ENCODE data around the gene BNC2.
"Not testable (repeated sequence)": the region's sequence is repeated elsewhere in the genome, so short reads cannot be mapped to it uniquely, and the experiment has no call there.

BNC2 gene

DNA sequence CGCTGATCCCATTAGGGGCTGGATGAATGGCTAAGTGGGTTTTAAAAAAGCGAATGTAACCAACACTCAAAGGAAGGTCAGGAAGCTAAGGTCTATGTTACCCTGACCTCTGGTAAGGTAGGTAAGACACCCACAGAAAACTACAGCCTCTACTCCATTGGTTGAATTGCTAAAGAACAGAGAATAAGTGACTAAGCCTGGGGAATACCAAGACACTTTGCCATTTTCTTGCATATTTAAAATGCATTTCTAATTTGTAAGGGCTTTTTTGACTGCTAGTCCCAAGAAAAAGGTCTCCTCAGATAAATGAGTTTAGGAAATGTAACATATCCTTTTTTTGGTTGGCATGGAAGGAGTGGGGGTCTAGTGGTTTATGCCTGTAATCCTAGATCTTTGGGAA is 368.7 kb downstream of the BNC2 start:
- Histone ChIP-seq H3K27ac (ENCODE audit: low read length) (no peak overlapping the region), H3K4me1 (ENCODE audit: control insufficient read depth, low read depth, low read length) (no peaks in the 10 kb centered on the region), H3K9me3 (ENCODE audit: control insufficient read depth, low read depth, low read length) (no peaks in the 10 kb centered on the region), H3K36me3 (ENCODE audit: control insufficient read depth, low read depth, low read length) (no peaks in the 10 kb centered on the region), H3K9ac (ENCODE audit: low read length) (no peak overlapping the region), H3K27me3 (ENCODE audit: control insufficient read depth, insufficient read depth, low read length) (no peaks in the 10 kb centered on the region), H3K4me3 (ENCODE audit: low read length) (no peak overlapping the region)

DNA sequence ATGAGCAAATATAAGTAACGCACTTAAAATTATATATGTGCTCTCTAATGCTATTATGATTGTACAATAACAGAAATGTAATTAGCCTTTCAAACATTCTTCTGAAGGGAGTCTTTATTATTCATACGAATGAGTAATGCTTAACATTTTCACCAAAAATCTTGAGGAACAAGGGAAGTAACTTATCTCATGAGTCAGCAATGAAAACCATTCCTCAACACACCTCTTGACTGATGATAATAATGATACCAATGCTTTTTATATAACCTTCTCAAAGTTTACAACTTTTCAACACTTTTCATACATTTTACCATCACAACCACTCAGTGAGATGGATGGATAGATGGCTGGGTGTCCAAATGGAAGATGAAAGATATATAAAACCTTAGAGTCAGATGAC is 369.3 kb downstream of the BNC2 start:
- no peaks in the 10 kb centered on the region for H3K4me1 ChIP-seq (ENCODE audit: control insufficient read depth, low read depth, low read length)
- H3K27ac ChIP-seq (ENCODE audit: low read length) = no peak overlapping the region
- H3K9ac ChIP-seq (ENCODE audit: low read length) = no peak overlapping the region
- H3K36me3 ChIP-seq (ENCODE audit: control insufficient read depth, low read depth, low read length) = no peaks in the 10 kb centered on the region
- no peaks in the 10 kb centered on the region for H3K9me3 ChIP-seq (ENCODE audit: control insufficient read depth, low read depth, low read length)
- no peaks in the 10 kb centered on the region for H3K27me3 ChIP-seq (ENCODE audit: control insufficient read depth, insufficient read depth, low read length)
- H3K4me3 ChIP-seq (ENCODE audit: low read length) = no peak overlapping the region

DNA sequence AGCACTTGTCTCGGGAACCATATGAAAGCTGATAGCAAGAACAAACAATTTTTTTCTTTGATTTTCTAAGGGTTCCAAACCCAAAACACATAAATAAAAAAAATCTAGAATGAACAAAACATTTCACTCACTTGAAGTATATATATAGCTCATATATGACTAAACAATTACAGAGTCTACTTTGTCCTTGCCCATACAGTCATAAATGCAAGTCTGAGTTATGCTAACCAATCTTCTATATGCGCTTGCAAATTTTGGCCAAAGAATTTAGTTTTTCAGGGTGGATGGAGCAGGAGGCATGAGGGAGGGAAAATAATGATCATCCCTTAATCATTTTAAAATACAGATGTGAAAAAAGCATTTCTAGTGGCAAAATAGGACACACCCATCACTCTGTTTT is 370.1 kb downstream of the BNC2 start:
- H3K4me1 ChIP-seq (ENCODE audit: control insufficient read depth, low read depth, low read length) = no peaks in the 10 kb centered on the region
- H3K27ac ChIP-seq (ENCODE audit: low read length) = no peak overlapping the region
- H3K9ac ChIP-seq (ENCODE audit: low read length) = no peak overlapping the region
- no peaks in the 10 kb centered on the region for H3K27me3 ChIP-seq (ENCODE audit: control insufficient read depth, insufficient read depth, low read length)
- H3K36me3 ChIP-seq (ENCODE audit: control insufficient read depth, low read depth, low read length) = no peaks in the 10 kb centered on the region
- no peaks in the 10 kb centered on the region for H3K9me3 ChIP-seq (ENCODE audit: control insufficient read depth, low read depth, low read length)
- no peak overlapping the region for H3K4me3 ChIP-seq (ENCODE audit: low read length)

DNA sequence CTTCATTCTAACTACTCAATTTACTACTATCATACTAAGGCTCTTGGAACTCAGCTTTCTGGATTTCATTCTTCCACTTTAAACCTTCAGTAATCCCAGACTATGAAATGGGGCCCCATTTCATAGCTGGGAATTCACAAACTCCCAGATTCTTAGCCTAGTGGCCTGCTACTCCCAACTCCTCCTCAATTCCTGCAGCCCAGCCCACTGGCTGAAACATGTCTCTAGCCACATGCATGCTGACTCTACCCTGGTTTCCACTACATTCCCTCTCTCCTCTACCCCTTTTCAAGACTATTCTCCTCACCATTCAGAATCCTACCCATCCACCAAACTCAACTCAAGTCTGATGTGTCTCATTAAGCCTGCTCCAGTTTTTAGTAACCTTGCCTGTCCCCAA is 370.6 kb downstream of the BNC2 start:
- H3K9ac ChIP-seq (ENCODE audit: low read length) = no peak overlapping the region
- H3K4me3 ChIP-seq (ENCODE audit: low read length) = no peak overlapping the region
- no peaks in the 10 kb centered on the region for H3K36me3 ChIP-seq (ENCODE audit: control insufficient read depth, low read depth, low read length)
- no peaks in the 10 kb centered on the region for H3K4me1 ChIP-seq (ENCODE audit: control insufficient read depth, low read depth, low read length)
- no peaks in the 10 kb centered on the region for H3K27me3 ChIP-seq (ENCODE audit: control insufficient read depth, insufficient read depth, low read length)
- no peaks in the 10 kb centered on the region for H3K9me3 ChIP-seq (ENCODE audit: control insufficient read depth, low read depth, low read length)
- H3K27ac ChIP-seq (ENCODE audit: low read length) = no peak overlapping the region

DNA sequence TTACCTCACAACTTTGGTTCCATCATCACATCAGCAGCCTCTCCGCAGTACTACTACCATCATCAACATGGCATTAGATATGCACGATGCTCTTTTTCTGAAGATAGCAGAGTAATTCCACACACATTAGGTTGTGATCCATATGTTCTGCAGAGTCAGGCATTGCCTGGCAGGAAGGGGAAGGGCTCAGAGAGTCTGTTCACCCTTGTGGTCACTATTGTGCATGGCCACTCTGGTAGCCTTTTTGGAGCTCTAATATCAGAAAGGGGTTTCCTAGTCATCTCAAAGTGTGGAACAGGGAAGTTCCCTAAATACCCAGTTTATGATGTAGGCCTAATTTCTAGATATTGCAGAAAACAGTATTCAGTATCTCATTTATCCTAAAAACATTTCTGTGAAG is 373.6 kb downstream of the BNC2 start:
- H3K9me3 ChIP-seq (ENCODE audit: control insufficient read depth, low read depth, low read length) = no peaks in the 10 kb centered on the region
- no peak overlapping the region for H3K4me3 ChIP-seq (ENCODE audit: low read length)
- no peaks in the 10 kb centered on the region for H3K27me3 ChIP-seq (ENCODE audit: control insufficient read depth, insufficient read depth, low read length)
- H3K27ac ChIP-seq (ENCODE audit: low read length) = no peak overlapping the region
- H3K9ac ChIP-seq (ENCODE audit: low read length) = no peak overlapping the region
- H3K4me1 ChIP-seq (ENCODE audit: control insufficient read depth, low read depth, low read length) = peaks cover 4% of the 10 kb centered on the region
- H3K36me3 ChIP-seq (ENCODE audit: control insufficient read depth, low read depth, low read length) = no peaks in the 10 kb centered on the region

DNA sequence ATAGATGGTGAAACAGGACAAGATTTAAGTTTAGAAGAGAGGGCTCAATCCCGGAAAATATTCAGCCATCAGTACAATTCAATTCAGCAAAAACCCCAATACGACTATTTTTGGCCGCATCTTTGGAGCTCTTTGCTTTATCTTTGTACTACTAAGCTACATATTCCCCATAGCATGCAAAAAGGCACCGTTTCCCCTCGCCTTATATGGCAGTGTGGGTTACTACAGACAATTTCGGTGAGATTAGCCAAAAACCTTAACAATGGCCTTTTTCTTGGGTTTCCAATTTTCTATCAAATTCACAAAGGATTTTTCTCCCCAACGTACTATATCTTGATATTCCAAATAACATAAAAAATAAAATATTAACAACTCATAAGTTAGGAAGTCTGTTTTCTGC is 382.6 kb downstream of the BNC2 start:
- Histone ChIP-seq H3K36me3 (ENCODE audit: control insufficient read depth, low read depth, low read length) (no peaks in the 10 kb centered on the region), H3K27me3 (ENCODE audit: control insufficient read depth, insufficient read depth, low read length) (no peaks in the 10 kb centered on the region), H3K9ac (ENCODE audit: low read length) (no peak overlapping the region), H3K27ac (ENCODE audit: low read length) (no peak overlapping the region), H3K9me3 (ENCODE audit: control insufficient read depth, low read depth, low read length) (no peaks in the 10 kb centered on the region), H3K4me1 (ENCODE audit: control insufficient read depth, low read depth, low read length) (peaks cover 60% of the 10 kb centered on the region), H3K4me3 (ENCODE audit: low read length) (no peak overlapping the region)

DNA sequence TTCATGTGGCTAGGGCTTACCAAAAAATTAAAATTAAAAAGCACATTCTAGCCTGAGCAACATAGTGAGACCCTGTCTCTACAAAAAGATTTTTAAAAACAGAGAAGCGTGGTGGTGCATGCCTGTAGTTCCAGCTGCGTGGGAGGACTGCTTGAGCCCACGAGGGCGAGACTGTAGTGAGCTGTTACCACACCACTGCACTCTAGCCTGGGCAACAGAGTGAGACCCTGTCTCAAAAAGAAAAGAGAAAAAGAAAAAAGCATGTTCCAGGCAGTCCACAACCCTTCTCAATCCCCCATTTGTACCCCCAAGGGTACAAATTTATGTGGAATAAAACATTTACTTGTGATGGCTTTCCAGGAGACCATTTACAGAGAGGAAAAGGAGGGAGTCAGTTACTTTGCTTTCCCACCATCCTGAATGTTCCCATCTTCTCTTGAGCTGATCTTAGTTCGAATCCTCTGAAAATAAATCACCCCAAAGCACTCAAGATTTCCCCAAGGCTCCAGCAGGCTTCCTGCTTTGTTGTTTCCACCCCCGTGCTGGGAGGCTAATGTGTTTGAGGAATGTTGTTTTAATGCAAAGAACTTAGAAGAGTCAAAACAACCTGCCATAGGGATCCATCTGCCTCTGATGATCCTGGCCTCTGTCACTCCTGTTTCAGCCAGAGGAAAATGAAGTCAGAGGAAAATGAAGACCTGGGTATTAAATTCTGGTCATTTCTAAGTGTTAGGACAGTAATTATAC is 384.7 kb downstream of the BNC2 start:
- no peak overlapping the region for H3K9ac ChIP-seq (ENCODE audit: low read length)
- H3K9me3 ChIP-seq (ENCODE audit: control insufficient read depth, low read depth, low read length) = no peaks in the 10 kb centered on the region
- no peak overlapping the region for H3K4me3 ChIP-seq (ENCODE audit: low read length)
- no peaks in the 10 kb centered on the region for H3K27me3 ChIP-seq (ENCODE audit: control insufficient read depth, insufficient read depth, low read length)
- no peak overlapping the region for H3K27ac ChIP-seq (ENCODE audit: low read length)
- peaks cover 53% of the 10 kb centered on the region for H3K4me1 ChIP-seq (ENCODE audit: control insufficient read depth, low read depth, low read length)
- no peaks in the 10 kb centered on the region for H3K36me3 ChIP-seq (ENCODE audit: control insufficient read depth, low read depth, low read length)

DNA sequence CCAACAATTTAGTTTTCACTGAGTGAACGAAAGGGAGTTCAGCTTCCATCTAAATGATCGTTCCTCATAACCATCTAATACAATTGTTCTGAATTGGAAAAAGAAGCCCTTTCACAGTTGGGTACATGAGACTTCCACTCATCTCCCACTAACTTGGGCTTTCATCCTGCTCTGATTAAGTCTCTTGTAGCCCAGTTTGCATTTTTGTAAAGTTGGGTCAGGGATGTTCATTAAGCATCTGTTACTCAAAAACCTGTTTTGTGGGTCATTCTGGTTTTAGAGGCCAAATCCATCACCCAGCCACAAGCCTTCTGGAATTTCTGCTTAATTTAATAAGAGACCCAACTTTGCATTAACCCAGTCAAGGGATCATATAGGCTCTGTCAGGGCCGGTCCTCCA is 385.3 kb downstream of the BNC2 start:
- no peak overlapping the region for H3K4me3 ChIP-seq (ENCODE audit: low read length)
- H3K36me3 ChIP-seq (ENCODE audit: control insufficient read depth, low read depth, low read length) = no peaks in the 10 kb centered on the region
- no peak overlapping the region for H3K27ac ChIP-seq (ENCODE audit: low read length)
- no peaks in the 10 kb centered on the region for H3K9me3 ChIP-seq (ENCODE audit: control insufficient read depth, low read depth, low read length)
- no peak overlapping the region for H3K9ac ChIP-seq (ENCODE audit: low read length)
- peaks cover 52% of the 10 kb centered on the region for H3K4me1 ChIP-seq (ENCODE audit: control insufficient read depth, low read depth, low read length)
- H3K27me3 ChIP-seq (ENCODE audit: control insufficient read depth, insufficient read depth, low read length) = no peaks in the 10 kb centered on the region

DNA sequence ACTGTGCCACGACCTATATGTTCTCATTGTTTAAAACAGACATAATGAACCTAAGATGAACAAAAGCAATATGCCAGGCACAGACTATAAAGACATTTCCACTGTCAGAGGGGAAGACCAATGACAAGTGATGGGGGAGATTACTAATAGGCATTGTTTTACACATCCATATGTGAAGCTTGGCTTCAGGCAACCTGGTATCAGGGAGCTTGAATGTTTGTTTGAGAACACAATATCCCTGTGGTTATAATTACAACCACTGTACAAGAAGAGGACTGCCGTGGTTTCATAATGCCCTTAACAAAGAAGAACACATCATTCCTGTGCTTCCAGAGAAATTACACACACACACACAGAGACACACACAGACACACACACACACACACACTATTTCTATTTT is 385.7 kb downstream of the BNC2 start:
- Histone ChIP-seq H3K9ac (ENCODE audit: low read length) (no peak overlapping the region), H3K27ac (ENCODE audit: low read length) (no peak overlapping the region), H3K9me3 (ENCODE audit: control insufficient read depth, low read depth, low read length) (no peaks in the 10 kb centered on the region), H3K36me3 (ENCODE audit: control insufficient read depth, low read depth, low read length) (no peaks in the 10 kb centered on the region), H3K4me3 (ENCODE audit: low read length) (no peak overlapping the region), H3K4me1 (ENCODE audit: control insufficient read depth, low read depth, low read length) (peaks cover 49% of the 10 kb centered on the region), H3K27me3 (ENCODE audit: control insufficient read depth, insufficient read depth, low read length) (no peaks in the 10 kb centered on the region)

DNA sequence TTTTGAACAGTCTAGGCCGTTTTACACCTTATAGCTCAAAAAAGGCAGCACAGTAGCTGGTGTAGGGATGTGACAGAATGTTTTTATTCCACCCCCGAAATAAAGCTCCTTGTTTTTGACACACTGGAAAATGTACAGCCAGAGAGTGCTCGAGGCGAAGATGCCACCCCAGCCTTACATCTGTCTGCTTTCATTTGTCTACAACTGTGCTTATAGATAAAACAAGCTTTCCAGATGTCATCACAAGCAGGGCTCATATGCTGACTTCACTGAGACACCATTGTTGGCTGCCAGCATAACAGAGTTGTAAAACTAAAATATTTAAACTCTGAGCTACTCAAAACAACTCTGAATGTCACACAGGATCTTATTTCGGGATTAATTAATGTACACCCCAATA is 386.3 kb downstream of the BNC2 start:
- Histone ChIP-seq H3K9me3 (ENCODE audit: control insufficient read depth, low read depth, low read length) (no peaks in the 10 kb centered on the region), H3K9ac (ENCODE audit: low read length) (no peak overlapping the region), H3K4me1 (ENCODE audit: control insufficient read depth, low read depth, low read length) (peaks cover 46% of the 10 kb centered on the region)

DNA sequence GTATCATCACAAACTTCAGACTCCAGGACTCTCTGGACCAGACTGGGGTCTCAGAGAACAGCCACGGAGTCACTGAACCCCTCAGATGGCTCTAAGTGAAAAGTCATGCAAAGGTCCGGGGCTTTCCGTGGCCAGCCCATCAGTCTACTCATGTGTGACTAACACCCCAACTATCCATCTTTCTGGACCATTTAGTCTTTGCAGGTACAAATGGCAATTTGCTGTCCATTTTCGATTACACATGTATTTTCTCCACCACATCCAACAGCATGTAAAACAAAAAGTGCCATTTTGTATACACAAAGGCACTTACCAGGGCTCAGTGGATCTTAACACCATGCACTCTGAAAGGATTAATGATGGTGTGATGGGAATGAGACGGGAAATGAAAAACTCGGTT is 387.7 kb downstream of the BNC2 start:
- Histone ChIP-seq H3K27me3 (ENCODE audit: control insufficient read depth, insufficient read depth, low read length) (no peaks in the 10 kb centered on the region), H3K36me3 (ENCODE audit: control insufficient read depth, low read depth, low read length) (no peaks in the 10 kb centered on the region), H3K9me3 (ENCODE audit: control insufficient read depth, low read depth, low read length) (no peaks in the 10 kb centered on the region), H3K4me1 (ENCODE audit: control insufficient read depth, low read depth, low read length) (peaks cover 40% of the 10 kb centered on the region), H3K4me3 (ENCODE audit: low read length) (no peak overlapping the region), H3K27ac (ENCODE audit: low read length) (no peak overlapping the region), H3K9ac (ENCODE audit: low read length) (no peak overlapping the region)

More for the DNA sequence above, 386.3 kb downstream of the BNC2 start:
- Histone ChIP-seq H3K4me3 (ENCODE audit: low read length) (no peak overlapping the region), H3K27me3 (ENCODE audit: control insufficient read depth, insufficient read depth, low read length) (no peaks in the 10 kb centered on the region), H3K36me3 (ENCODE audit: control insufficient read depth, low read depth, low read length) (no peaks in the 10 kb centered on the region), H3K27ac (ENCODE audit: low read length) (no peak overlapping the region)

DNA sequence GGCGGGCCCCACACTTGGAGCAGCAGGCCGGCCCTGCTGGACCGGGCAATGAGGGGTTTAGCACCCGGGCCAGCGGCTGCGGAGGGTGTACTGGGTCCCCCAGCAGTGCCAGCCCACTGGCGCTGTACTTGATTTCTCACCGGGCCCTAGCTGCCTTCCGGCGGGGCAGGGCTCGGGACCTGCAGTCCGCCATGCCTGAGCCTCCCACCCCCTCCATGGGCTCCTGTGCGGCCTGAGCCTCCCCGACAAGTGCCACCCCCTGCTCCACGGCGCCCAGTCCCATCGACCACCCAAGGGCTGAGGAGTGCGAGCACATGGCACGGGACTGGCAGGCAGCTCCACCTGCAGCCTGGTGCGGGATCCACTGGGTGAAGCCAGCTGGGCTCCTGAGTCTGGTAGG is 389.9 kb downstream of the BNC2 start:
- not testable (repeated sequence) for H3K9ac ChIP-seq (ENCODE audit: low read length); H3K4me3 ChIP-seq (ENCODE audit: low read length); H3K36me3 ChIP-seq (ENCODE audit: control insufficient read depth, low read depth, low read length); H3K27ac ChIP-seq (ENCODE audit: low read length); H3K27me3 ChIP-seq (ENCODE audit: control insufficient read depth, insufficient read depth, low read length); H3K9me3 ChIP-seq (ENCODE audit: control insufficient read depth, low read depth, low read length)
- H3K4me1 ChIP-seq (ENCODE audit: control insufficient read depth, low read depth, low read length) = peaks cover 29% of the 10 kb centered on the region
